Ascending aorta (tissue), 2 donors: ENCODE results near the gene GABARAP. TPM values are rescaled to one million over a fixed set of nuclear protein-coding genes. Genes with fewer than 3 reads are reported as not detected.

Experiments used
- DNase-seq, 2 donors: peaks; one replicate each; pipeline ENCODE4 v3.0.0-alpha.2; 2019; ENCODE audit warnings: low spot score in 2 of 2
- H3K27ac ChIP-seq, 2 donors: fragments of 200-600 bp; sonication (generic); one replicate each; pipeline ENCODE4 v1.5.1; 2016 to 2017; ENCODE audit warnings: mild to moderate bottlenecking in 1 of 2
- H3K27me3 ChIP-seq: fragments of 200-600 bp; sonication (generic); one replicate; pipeline ENCODE4 v1.5.1; 2017
- H3K36me3 ChIP-seq, 2 donors: fragments of 200-600 bp; sonication (generic); one replicate each; pipeline ENCODE4 v1.5.1; 2016
- H3K4me1 ChIP-seq, 2 donors: fragments of 200-600 bp; sonication (generic); one replicate each; pipeline ENCODE4 v1.5.1; 2016 to 2017; ENCODE audit warnings: mild to moderate bottlenecking in 1 of 2
- H3K4me3 ChIP-seq, 2 donors: fragments of 200-600 bp; sonication (generic); one replicate each; pipeline ENCODE4 v1.5.1; 2016 to 2017; ENCODE audit warnings: mild to moderate bottlenecking in 1 of 2
- H3K9me3 ChIP-seq, 2 donors: fragments of 200-600 bp; sonication (generic); one replicate each; pipeline ENCODE4 v1.5.1; 2016
- intact Hi-C: fragments of 100-400 bp; cut with DNase I; formaldehyde crosslinking; loops from one replicate; pipeline ENCODE4 v1.15.1; 2023
- total RNA-seq: library from RNA; depleted of rRNA; stranded (reverse); fragments of >200 nt; gene quantifications from one replicate; pipeline ENCODE4 v1.1.0, GENCODE V29; 2016
- TF ChIP-seq, protein P1 (sequence below), 3 experiments: fragments of 200-600 bp in 2 of 3; fragments of 450-650 bp in 1 of 3; sonication (generic) in 2 of 3; IDR thresholded peaks; one replicate each; pipeline ENCODE4 v1.5.1; 2016 to 2019; ENCODE audit warnings: antibody characterized with exemption in 3 of 3, mild to moderate bottlenecking in 1 of 3, moderate library complexity in 1 of 3

The GABARAP gene
- total RNA-seq, 1 donor from 2014 or later, result 422 TPM

DNA sequence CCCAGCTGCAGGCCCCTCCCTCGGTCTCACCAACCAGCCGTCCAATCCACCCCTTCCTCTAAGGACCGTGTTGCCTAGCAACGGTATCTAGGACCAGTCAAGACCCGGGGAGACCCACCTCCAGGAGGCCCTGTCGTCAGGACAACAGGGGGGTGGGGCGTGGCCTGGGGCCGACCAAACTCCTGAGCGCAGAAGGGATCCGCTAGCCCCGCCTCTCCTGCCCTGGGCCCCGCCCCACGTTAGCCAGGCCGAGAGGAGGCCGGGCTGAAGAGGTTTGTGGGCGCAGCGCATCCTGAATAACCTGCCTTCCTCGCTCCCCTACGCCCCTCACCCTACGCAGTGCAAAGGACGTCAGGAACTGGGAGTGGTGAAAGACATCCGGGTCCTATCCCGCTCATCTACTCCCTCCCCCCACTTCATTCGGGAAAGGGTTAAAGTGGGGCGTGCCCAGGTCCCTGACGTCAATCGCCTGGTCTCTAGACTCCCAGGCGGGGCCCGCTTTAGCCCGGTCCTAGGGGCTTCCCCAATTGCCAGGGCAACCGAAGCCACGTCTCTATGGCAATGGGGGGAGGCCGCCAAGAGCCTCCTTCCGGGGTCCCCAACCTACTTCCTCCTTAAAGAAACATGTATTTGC lies 37.3 kb downstream of the GABARAP start:
- TF ChIP-seq, protein P1, sequence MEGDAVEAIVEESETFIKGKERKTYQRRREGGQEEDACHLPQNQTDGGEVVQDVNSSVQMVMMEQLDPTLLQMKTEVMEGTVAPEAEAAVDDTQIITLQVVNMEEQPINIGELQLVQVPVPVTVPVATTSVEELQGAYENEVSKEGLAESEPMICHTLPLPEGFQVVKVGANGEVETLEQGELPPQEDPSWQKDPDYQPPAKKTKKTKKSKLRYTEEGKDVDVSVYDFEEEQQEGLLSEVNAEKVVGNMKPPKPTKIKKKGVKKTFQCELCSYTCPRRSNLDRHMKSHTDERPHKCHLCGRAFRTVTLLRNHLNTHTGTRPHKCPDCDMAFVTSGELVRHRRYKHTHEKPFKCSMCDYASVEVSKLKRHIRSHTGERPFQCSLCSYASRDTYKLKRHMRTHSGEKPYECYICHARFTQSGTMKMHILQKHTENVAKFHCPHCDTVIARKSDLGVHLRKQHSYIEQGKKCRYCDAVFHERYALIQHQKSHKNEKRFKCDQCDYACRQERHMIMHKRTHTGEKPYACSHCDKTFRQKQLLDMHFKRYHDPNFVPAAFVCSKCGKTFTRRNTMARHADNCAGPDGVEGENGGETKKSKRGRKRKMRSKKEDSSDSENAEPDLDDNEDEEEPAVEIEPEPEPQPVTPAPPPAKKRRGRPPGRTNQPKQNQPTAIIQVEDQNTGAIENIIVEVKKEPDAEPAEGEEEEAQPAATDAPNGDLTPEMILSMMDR (IDR thresholded peaks at IDR 0.05), result no peak
- intact Hi-C loops, result loop anchor here (1.0 kb wide), 1 partner anchor 9 kb away; no protein-coding TSS in a partner anchor
- Histone ChIP-seq H3K27me3 (no peaks in the 10 kb centered on the region), H3K4me3 (peak overlapping the region; percentile 55 to 71), H3K27ac (peak overlapping the region; percentile 67 to 69), H3K9me3 (no peaks in the 10 kb centered on the region), H3K4me1 (peaks cover 0 to 10% of the 10 kb centered on the region in 2 donors), H3K36me3 (peaks cover 13 to 21% of the 10 kb centered on the region in 2 donors)
- DNase-seq, result peak; percentile 66 to 92

DNA sequence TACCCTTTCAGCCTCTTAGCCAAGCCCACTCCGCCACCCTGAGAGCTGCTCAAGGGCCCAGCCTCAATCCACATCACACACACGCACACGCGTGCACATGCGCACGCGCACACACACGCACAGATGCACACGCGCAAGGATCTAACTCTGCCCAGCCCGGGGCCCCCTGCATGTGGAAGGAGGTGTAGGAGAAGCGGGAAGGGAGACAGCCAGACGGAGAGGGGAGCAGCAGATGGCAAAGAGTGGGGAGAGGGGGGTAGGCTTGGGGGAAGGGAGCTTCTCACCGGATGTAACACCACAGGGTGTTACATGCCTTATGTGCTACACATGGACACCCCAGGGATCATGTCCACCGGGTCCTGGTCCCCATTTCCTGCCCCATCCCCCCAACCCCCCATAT lies 37.9 kb downstream of the GABARAP start:
- Histone ChIP-seq H3K4me3 (peak overlapping the region; percentile 55 to 71), H3K27ac (peak overlapping the region; percentile 67 to 69), H3K4me1 (peaks cover 0 to 10% of the 10 kb centered on the region in 2 donors), H3K9me3 (no peaks in the 10 kb centered on the region), H3K36me3 (peaks cover 13 to 21% of the 10 kb centered on the region in 2 donors), H3K27me3 (no peaks in the 10 kb centered on the region)
- intact Hi-C loops, result no loop called here
- TF ChIP-seq, protein P1 (IDR thresholded peaks at IDR 0.05), result no peak
- DNase-seq, result no peak

DNA sequence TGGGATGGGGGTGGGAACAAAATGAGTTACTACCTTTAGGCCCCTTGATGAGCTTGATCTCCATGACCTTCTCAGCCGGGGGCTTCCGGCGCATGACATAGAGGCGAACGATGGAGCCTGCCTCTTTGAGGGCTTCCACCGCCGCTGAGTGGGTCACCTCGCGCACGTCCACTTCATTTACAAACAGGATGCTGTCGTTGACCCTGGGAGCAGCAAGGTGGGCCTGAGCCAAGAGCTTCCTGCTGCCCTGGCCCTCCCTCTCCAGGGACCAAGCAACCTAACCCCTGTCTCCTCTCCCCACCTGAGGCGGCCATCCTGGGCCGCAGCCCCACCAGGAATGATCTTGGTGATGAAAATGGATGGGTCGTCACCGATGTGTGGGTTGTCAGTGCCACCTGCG lies 38.9 kb downstream of the GABARAP start:
- intact Hi-C loops, result no loop called here
- Histone ChIP-seq H3K27me3 (no peaks in the 10 kb centered on the region), H3K36me3 (peaks cover 16 to 25% of the 10 kb centered on the region in 2 donors), H3K4me1 (peaks cover 0 to 10% of the 10 kb centered on the region in 2 donors), H3K27ac (no peak overlapping the region), H3K9me3 (no peaks in the 10 kb centered on the region), H3K4me3 (no peak overlapping the region)
- TF ChIP-seq, protein P1 (IDR thresholded peaks at IDR 0.05), result no peak
- DNase-seq, result no peak

DNA sequence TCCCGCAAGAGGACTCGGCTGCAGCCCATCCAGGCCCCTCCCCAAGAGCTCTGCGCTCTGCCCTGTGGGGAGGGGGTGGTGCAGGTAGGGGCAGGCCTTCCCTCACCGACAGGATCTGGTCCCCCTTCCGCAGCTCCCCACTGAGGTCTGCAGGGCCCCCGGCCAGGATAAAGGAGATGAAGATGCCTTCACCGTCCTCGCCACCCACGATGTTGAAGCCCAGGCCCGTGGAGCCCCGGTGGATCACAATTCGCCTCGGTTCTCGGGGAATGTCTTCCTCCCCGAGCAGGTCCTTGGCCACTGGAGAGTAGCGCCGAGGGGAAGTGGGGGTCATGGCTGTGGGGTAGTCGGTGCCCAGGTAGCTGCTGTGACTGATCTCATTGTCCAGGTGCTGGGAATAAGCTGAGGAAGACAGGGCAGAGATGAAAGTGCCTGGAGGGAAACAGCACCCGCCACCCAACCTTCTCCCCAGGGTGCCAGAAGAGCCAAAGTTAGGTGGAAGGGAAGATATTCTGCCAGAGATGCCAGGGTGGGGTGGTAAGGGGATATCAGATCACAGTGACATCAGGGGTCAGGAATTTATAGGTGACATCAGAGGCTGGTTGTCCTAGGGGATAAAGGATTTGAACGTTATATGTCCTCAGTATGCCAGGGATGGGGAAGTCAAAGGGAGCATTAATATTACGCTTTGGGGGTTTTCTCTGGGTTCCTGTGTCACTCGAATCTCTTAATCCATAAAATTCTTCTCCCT lies 45.4 kb downstream of the GABARAP start:
- H3K36me3 ChIP-seq, result peaks cover 45 to 54% of the 10 kb centered on the region in 2 donors
- H3K27ac ChIP-seq, result no peak overlapping the region
- DNase-seq, result no peak
- no peak overlapping the region for H3K4me3 ChIP-seq
- TF ChIP-seq, protein P1 (IDR thresholded peaks at IDR 0.05), result no peak
- no peaks in the 10 kb centered on the region for H3K4me1 ChIP-seq
- H3K27me3 ChIP-seq, result no peaks in the 10 kb centered on the region
- intact Hi-C loops, result no loop called here
- H3K9me3 ChIP-seq, result no peaks in the 10 kb centered on the region

DNA sequence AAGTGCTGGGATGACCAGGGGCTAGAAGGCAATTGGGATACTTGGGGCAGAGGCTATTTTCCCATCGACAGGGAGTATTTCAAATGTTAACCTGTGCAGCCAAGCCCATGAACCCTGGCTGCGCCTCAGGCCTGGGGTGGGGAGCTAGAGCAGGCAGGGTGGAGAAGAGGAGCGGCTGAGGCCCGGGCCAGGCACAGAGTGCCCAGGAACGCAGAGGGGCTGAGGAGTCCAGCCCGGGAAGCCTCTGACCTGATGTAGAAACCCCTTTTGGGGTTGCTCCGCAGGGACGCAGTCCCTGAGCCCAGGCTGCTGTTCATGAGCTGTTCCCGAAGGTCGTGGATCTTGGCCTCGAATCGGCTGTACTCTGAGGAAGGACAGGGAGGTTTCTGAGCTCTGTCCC lies 46.3 kb downstream of the GABARAP start:
- intact Hi-C loops, result no loop called here
- no peak for DNase-seq
- Histone ChIP-seq H3K9me3 (no peaks in the 10 kb centered on the region), H3K36me3 (peaks cover 41 to 53% of the 10 kb centered on the region in 2 donors), H3K27ac (no peak overlapping the region), H3K27me3 (no peaks in the 10 kb centered on the region), H3K4me1 (no peaks in the 10 kb centered on the region), H3K4me3 (no peak overlapping the region)
- TF ChIP-seq, protein P1 (IDR thresholded peaks at IDR 0.05), result no peak
